Embryonic facial prominence (tissue), 1 donor: ENCODE data around the gene CACNB2.

Experiments used
- DNase-seq: peaks from one replicate; pipeline ENCODE4 v3.0.0-alpha.2; 2016; ENCODE audit errors: extremely low spot score

Gene CACNB2

DNA sequence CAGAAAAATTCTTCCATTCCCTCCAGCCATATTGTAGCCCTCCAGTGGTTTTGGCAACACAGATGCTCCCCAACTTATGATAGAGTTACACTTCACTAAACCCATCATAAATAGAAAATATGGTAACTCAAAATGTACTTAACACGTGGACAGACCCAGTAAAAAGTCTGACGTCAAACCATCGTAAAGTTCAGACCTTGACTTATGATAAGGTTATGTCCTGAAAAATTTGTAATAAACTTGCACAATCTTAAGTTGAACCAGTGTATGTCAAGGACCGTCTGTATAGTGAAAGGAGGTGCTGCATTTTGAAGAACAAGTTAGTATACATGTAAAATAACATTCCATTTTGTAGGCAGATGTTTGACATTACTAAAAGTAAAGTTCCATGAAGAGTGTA is 368.4 kb downstream of the CACNB2 start:
- DNase-seq, result no peak

DNA sequence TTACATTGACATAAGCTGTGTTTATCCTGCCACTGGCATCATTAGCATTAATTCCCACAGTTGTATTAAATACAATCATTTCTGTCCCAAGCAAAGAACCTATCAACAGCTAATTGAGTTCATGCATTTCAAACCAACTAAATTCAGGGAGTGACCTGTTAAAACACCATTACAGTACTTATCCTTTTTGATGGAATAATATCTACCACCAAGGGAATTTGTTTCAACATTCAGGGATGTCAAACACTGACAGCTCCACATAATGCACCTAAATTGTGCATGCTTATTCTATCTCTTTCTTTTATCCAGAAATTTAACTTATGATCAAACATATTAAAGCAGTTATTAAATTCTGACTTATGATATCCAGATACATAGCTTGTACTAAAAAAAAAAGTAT is 374.3 kb downstream of the CACNB2 start:
- no peak for DNase-seq

DNA sequence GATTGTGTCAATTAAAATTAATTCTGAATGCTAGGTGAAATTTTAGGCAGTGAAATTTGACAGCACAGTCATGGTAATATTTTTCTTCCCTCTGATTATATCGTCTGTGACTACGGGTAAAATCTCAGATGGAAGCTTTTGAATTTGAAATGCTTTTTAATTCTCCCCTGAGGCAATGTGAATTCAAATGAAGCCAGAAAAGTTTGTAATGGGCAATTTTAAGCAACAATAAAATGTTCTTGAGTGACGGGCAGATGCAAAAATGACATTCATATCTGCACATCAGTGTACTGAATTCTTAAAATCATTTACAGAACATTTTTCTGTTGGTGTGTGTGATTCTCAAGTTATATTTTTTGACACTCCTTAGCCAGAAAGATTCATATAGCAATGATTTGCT is 376.6 kb downstream of the CACNB2 start:
- DNase-seq, result no peak

DNA sequence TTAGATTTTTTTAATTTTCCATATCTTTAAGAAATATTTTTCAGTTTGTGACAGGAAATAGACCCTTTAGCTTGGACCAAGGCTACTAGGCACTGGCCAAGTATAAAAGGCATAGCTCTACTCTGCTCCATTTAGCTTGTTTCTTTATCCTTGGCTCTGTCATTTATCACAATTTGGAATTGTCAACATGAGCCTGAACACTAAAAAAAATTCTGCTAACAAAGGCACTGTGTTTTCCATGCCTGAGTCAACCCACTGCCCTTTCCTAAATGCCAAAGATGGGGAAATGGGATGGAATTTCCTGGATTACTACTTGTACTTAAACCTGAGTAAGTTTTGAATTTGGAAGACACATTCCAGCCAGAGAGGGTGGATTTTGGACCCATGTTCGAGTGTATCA is 382.8 kb downstream of the CACNB2 start:
- no peak for DNase-seq

DNA sequence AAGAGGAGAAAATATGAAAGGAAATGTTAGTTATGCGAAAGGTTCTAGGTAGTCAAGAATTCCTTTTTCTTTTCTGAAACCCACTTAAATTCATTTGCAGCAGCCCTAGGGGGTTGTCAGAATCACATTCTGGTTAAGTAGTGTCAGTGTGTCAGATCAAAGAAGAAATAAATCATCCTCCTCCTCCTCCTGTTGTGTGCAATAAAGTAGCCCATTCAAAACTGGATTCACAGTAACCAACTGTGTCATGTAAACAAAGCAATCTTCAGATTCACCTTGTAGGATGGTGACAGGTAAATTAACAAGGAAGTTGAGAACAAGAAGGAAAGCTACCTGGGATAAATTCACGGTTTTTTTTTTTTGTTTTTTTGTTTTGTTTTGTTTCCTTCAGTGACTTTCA is 383.6 kb downstream of the CACNB2 start:
- no peak for DNase-seq

DNA sequence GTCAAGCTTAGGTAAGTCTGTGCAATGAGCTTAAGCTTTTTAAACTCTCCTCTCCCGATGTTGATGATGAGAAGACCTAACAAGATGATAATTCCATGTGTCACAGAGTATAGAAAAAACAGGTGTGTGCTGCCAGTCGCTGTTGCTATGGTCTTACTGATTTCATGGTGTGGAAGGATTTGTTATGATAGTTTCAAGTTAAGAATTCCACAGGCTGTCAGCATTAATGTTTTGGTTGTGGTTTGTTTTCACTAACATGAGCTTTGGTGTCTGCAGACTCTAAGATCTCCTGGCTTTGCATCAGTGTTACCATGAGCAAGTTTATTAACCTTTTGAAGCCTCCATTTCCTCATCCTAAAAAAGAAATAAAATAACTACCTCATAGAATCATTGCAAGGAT is 387.5 kb downstream of the CACNB2 start:
- DNase-seq, result no peak

DNA sequence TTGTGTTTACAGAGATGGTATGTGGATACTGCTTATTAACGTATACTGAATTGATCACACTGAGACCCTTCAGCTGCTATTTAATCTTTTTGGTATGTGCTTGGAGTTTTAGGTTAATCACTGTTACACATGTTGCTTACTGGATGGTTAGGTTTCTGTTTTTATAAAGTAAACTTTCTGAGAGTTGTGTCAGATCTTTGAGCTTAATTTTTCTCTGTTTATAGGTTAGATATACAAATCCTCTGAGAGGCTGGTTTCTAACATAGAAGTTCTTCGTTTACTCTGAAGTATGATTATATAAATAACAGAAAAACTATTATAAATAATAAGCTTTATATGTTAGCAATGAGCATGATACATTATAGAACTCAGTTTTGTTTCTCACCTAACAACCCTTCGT is 388.1 kb downstream of the CACNB2 start:
- DNase-seq, result no peak

DNA sequence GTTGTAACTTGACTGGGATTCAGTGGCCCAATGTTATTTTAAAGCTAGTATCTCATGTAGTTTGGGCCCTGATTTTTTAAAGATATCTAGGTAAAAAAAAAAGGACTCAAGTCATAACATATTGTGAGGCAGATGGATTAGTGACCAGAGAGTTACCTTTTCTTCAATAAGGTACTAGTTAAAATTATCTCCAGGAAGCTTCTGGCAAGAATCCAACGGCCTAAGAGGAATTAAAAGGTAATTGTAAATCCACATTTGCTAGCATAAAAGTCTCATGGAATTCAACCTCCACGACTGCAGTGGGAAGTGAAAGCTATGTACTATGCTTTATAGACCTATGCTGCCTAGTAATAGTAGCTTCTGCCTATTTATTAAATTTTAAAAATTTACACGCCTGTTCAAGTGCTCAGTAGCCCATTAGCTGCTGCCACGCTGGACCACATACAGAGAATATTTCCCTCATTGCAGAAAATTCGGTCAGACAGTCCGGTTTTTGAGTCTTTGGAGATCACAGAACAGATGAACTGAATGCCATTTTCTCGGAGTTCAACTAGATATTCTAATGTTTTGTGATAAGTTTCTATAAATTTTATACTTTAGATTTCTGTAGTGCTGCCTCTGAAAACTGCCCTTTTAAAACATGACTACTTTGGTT is 392.8 kb downstream of the CACNB2 start:
- no peak for DNase-seq

DNA sequence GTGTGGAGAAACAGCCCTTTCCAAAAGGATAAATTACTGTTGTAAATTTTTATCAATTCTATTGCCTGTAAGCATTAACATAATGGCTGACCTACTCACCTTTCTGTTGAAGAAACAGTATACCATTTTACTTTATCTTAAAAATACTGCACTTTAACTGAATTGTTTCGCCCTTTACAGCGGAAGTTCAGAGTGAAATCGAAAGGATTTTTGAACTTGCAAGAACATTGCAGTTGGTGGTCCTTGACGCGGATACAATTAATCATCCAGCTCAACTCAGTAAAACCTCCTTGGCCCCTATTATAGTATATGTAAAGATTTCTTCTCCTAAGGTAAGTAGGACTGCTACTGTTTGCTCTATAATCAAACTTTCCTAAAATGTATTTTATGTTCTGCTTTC is 393.7 kb downstream of the CACNB2 start:
- DNase-seq, result no peak

DNA sequence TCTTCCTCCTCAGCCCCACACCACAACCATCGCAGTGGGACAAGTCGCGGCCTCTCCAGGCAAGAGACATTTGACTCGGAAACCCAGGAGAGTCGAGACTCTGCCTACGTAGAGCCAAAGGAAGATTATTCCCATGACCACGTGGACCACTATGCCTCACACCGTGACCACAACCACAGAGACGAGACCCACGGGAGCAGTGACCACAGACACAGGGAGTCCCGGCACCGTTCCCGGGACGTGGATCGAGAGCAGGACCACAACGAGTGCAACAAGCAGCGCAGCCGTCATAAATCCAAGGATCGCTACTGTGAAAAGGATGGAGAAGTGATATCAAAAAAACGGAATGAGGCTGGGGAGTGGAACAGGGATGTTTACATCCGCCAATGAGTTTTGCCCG is 399.1 kb downstream of the CACNB2 start:
- no peak for DNase-seq

DNA sequence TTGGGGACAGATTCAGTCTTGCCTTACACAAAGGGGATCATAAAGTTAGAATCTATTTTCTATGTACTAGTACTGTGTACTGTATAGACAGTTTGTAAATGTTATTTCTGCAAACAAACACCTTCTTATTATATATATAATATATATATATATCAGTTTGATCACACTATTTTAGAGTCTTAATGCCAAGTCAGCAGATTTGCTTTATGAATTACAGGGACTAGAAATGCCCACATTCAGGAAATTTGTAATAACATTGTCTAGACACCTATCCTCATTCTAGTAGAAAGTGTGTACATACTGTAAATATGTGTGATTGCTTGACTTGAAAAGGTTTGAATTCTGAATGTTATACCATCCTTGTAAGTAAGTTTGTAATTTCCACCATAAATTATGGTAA is 400.0 kb downstream of the CACNB2 start:
- DNase-seq, result no peak

DNA sequence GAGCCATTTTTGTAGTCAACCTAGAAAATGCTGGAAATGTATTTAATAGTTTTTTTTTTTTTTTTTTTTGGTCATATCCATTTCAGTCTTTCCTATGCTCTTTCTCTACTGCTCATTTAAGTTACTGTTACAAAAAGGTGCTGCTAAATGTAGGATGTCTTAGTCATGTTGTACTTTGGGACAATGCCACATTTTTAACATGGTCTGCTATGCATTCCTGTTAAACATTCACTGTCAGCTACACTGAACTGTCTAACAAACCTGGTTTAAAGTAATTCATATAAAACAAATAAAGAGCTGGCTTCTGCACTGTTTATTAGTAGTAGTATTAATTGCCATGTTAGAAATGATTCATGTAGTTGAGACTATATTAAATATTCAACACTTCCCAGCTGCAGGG is 402.6 kb downstream of the CACNB2 start:
- DNase-seq, result no peak

DNA sequence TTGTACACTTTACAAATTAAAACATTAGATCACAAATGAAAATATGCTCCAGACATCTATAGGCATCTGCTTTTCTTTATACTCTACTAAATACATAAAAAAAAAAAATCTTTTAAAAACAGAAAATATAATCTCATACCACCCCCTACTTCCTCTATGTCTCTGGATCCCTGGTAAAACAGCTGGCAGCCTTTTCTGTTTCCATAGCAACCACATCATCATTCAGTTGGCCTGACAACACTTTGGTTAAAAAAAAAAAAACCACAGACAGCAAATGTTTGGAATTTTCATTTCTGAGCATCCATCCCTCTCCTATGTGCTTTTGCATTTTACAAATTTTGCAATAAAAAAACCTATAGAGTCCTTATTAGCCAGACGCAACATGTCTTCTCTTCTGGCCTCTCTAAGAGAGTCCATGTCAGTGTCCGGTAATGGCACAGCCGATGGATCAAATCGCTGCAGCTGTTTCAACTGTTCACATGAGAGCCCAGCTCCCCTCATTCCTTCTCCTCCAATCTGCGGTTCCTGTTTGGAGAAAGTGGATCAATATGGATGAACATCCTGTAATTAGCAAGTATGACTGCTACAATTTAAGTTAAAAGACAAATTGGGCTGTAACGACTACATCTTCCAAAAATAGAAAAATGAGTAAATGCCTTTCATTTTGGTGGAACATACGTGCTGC is 405.5 kb downstream of the CACNB2 start:
- DNase-seq, result no peak

DNA sequence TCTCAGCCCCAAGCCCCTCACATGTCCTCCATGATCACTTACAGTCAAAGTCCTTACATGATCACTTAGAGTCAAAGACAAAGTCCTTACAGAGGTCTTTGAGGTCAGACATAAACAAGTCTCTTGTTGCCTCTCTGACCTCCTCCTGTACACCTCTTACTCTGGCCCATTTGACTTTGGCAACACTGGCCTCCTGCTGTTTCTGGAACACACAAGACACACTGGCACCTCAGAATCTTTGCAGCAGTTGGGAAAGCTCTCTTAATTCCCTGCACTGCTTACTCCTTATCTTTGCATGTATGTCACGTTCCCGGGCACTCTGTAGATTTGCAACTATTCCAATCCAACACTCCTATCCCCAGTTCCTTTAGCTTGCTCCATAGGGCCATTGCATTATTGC is 408.9 kb downstream of the CACNB2 start:
- no peak for DNase-seq

DNA sequence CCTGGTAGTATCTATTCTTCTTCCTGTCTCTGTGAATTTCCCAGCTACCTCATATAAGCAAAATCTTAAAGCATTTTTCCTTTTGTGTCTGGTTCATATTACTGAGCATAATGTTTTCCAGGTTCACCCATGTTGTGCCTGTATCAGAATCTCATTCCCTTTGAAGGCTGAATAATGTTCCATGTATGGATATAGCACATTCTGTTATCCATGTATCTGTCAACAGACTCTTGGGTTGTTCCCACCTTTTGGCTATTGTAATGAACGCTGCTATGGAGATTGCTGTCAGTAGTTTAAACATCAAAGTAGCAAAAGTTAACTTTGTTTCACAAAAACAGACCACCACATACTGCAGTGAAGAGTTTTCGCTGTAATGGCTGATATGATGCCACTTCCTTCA is 411.2 kb downstream of the CACNB2 start:
- no peak for DNase-seq

DNA sequence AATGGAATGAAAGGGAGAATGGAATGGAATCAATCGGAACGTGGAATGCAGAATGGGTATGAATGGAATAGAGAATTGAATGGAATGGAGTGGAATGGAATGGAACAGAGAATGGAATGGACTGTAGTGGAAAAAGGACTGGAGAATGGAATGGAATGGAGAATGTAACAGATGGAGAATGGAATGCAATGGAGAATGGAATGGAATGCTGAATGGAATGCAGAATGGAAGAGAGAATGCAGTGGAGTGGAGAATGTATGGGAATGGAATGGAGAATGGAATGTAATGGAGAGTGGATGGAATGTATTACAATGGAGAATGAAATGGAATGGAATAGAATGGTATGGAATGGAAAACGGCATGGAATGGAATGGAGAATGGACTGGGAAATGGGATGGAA is 414.3 kb downstream of the CACNB2 start:
- no peak for DNase-seq

DNA sequence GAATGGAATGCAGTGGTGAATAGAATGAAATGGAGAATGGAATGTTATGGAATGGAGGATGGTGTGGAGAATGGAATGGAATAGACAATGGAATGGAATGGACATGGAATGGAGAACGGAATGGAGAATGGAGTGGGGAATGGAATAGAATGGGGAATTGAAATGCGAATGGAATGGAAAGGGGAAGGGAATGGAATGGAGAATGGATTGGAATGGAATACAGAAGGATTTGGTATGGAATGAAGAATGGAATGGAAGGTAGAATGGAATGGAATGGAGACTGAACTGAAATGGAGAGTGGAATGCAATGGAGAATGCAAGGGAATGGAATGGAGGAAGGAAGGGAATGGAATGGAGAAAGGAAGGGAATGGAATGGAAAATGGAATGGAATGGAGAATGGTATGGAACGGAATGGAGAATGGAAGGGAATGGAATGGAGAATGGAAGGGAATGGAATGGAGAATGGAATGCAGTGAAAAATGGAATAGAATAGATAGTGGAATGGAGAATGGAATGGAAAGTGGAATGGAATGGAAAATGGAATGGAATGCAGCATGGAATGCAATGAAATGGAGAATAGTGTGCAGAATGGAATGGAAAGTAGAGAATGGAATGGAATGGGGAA is 416.4 kb downstream of the CACNB2 start:
- no peak for DNase-seq

DNA sequence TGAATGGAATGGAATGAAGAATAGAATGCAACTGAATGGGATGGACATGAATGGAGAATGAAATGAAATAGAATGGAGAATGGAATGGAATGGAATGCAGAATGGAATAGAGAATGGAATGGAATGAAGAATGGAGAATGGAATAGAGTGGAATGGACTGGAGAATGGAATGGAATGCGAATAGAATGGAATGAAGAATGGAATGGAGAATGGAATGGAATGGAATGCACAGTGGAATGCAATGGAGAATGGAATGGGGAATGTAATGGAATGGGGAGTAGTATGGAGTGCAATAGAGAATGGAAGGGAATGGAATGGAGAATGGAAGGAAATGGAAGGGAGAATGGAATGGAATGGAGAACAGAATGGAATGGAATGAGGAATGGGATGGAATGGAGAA is 417.7 kb downstream of the CACNB2 start:
- no peak for DNase-seq

DNA sequence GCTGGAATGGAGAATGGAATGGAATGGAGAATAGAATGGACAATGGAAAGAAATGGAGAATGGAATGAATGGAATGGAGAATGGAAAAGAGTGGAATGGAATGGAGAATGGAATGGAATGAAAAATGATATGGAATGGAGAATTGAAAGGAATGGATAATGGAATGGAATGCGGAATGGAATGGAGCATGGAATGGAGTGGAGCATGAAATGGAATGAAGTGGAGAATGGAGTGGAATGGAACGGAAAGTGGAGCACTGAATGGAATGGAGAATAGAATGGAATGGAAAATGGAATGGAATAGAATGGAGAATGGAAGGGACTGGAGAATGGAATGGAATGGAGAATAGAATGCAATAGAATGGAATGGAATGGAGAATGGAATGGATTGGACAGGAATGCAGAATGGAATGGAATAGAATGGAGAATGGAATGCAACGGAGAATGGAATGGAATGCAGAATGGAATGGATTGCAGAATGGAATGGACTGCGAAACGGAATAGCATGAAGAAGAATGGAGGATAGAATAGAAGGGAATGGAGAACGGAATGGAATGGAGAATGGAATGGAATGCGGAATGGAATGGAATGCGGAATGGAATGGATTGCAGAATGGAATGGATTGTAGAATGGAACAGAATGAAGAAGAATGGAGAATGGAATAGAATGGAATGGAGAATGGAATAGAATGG is 421.8 kb downstream of the CACNB2 start:
- DNase-seq, result no peak

DNA sequence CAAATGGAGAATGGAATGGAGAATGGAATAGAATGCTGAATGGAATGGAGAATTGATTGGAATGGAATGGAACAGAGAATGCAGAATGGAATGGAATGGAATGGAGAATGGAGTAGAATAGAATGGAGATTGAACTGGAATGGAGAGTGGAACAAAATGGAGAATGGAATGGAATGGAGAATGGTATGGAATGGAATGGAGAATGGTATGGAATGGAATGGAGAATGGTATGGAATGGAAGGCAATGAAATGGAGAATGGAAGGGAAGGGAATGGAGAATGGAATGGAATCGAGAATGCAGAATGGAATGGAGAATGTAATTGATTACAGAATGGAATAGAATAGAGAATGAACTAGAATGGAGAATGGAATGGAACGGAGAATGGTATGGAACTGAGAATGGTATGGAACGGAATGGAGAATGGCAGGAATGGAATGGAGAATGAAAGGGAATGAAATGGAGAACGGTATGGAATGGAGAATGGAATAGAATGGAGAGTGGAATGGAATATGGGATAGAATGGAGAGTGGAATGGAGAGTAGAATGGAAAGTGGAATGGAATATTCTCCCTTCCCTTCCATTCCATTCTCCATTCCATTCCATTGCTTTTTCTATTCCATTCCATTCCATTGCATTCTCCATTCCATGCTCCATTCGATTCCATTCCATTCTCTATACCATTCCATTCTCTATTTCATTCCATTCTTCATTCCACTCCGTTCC is 422.9 kb downstream of the CACNB2 start:
- DNase-seq, result no peak

DNA sequence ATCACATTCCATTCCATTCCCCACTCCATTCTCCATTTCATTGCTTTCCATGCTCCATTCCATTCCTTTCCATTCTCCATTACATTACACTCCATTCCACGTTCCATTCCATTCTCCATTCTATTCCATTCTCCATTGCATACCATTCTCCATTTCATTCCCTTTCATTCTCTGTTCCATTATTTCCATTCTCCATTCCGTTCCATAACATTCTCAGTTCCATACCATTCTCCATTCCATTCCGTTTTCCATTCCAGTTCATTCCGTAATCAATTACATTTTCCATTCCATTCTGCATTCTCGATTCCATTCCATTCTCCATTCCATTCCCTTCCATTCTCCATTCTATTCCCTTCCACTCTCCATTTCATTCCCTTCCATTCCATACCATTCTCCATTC is 424.8 kb downstream of the CACNB2 start:
- DNase-seq, result no peak

DNA sequence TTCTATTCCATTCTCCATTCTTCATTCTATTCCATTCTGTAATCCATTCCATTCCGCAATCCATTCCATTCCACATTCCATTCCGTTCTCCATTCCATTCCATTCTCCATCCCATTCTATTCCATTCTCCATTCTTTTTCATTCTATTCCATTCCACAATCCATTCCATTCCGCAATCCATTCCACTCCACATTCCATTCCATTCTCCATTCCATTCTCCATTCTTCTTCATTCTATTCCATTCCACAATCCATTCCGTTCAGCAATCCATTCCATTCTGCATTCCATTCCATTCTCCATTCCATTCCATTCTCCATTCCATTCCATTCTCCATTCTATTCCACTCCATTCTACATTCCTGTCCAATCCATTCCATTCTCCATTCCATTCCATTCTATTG is 426.0 kb downstream of the CACNB2 start:
- no peak for DNase-seq
